Common myeloid progenitor, CD34-positive (primary cell): Measurements from ENCODE around the gene PXK.

Experiments used
- CTCF ChIA-PET: fragments of 350-600 bp; sonication (Branson Sonifier 250); formaldehyde crosslinking; loops from one replicate; lab custom pipeline; 2021; ENCODE audit warnings: antibody characterized with exemption; lab: Charles Lee
- POLR2A ChIA-PET: fragments of 350-600 bp; sonication (Branson Sonifier 250); formaldehyde crosslinking; loops from one replicate; lab custom pipeline; 2021; ENCODE audit warnings: antibody characterized with exemption; lab: Charles Lee
- DNase-seq, 3 donors: peaks; one replicate each; pipeline versions ENCODE4 v3.0.0 to v3.0.0-alpha.2; 2013
- H3K27ac ChIP-seq, 2 experiments: 1 replicate in 1 of 2; 2 replicates in 1 of 2; pipeline ENCODE4 v1.7.0; 2013; ENCODE audit warnings: inconsistent platforms in 2 of 2, low read length in 2 of 2, mild to moderate bottlenecking in 2 of 2, low read depth in 1 of 2, moderate library complexity in 1 of 2; ENCODE audit not compliant: severe bottlenecking in 2 of 2, insufficient read depth in 1 of 2, poor library complexity in 1 of 2
- H3K27me3 ChIP-seq, 5 experiments: replicated peaks in 2 of 5; 1 replicate in 3 of 5; 2 replicates in 2 of 5; pipeline versions ENCODE4 v1.6.1 to v1.7.0; 2013; ENCODE audit warnings: low read length in 4 of 5, mild to moderate bottlenecking in 2 of 5, moderate library complexity in 2 of 5, inconsistent platforms in 1 of 5; ENCODE audit not compliant: insufficient read depth in 5 of 5, control insufficient read depth in 4 of 5
- H3K36me3 ChIP-seq, 4 experiments: 1 replicate in 2 of 4; 2 replicates in 2 of 4; pipeline versions ENCODE4 v1.6.1 to v1.7.0; 2013; ENCODE audit warnings: low read length in 3 of 4, control low read depth in 1 of 4, mild to moderate bottlenecking in 1 of 4; ENCODE audit not compliant: control insufficient read depth in 4 of 4, insufficient read depth in 4 of 4
- H3K4me1 ChIP-seq, 4 experiments: 1 replicate in 3 of 4; 2 replicates in 1 of 4; pipeline versions ENCODE4 v1.6.1 to v1.7.1; 2013; ENCODE audit warnings: low read length in 3 of 4, mild to moderate bottlenecking in 3 of 4, control low read depth in 1 of 4, inconsistent platforms in 1 of 4, moderate library complexity in 1 of 4; ENCODE audit not compliant: control insufficient read depth in 4 of 4, insufficient read depth in 4 of 4; ENCODE audit errors: control extremely low read depth in 1 of 4
- H3K4me3 ChIP-seq, 7 experiments: 1 replicate in 4 of 7; 2 replicates in 3 of 7; pipeline versions ENCODE4 v1.5.1 to v1.7.0; 2013; ENCODE audit warnings: mild to moderate bottlenecking in 7 of 7, low read length in 6 of 7, moderate library complexity in 6 of 7, inconsistent platforms in 2 of 7, low read depth in 2 of 7, control low read depth in 1 of 7; ENCODE audit not compliant: insufficient read depth in 4 of 7, control insufficient read depth in 1 of 7; ENCODE audit errors: extremely low read depth in 1 of 7
- H3K9me3 ChIP-seq, 5 experiments: 1 replicate in 4 of 5; 2 replicates in 1 of 5; pipeline versions ENCODE4 v1.6.1 to v1.7.1; 2013; ENCODE audit warnings: low read length in 4 of 5, mild to moderate bottlenecking in 2 of 5, inconsistent platforms in 1 of 5, low read depth in 1 of 5, moderate library complexity in 1 of 5; ENCODE audit not compliant: control insufficient read depth in 4 of 5, insufficient read depth in 2 of 5; ENCODE audit errors: control extremely low read depth in 1 of 5
- WGBS: methylation state at CpG from one replicate; pipeline ENCODE4 v1.1.5; 2013; ENCODE audit not compliant: insufficient coverage; 5-methylcytosine and 5-hydroxymethylcytosine counted together

Gene PXK

DNA sequence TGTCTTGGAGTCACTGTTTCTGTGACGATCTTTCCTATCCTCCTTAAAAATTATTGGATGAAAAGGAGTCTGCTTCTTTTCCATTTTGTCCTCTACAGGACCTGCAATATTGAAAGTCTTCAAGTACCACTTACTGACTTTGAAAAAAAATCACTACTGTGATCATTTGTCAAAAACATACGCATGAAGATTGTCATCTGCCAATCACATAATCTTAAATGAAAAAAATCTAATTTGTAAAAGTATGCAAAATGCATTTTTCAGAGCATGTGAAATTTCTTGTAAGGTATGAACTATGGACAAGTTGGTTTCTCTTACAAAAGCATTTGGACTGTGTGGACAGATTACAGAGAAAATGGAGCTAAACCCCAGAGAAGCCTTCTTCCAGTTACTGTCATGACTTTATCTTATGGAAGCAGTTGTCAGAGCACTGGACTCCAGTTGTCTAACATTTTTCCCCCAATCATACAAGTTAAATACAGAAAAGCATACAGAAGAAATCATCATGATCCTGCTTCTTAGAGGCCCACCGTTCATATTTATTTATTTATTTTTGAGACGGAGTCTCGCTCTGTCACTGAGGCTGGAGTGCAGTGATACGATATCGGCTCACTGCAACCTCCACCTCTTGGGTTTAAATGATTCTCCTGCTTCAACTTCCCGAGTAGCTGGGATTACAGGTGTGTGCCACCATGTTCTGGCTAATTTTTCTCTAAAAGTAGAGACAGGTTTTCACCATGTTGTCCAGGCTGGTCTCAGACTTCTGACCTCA lies 3.4 kb upstream of the PXK start:
- DNase-seq = peak in 2 of 3 donors; percentile 36 to 49
- 96% methylated on average over 7 of the region's 8 CpGs for WGBS
- no peaks in the 10 kb centered on the region for H3K9me3 ChIP-seq
- H3K4me3 ChIP-seq = no peak overlapping the region
- H3K4me1 ChIP-seq = peaks cover 4 to 17% (median 16%) of the 10 kb centered on the region in 4 experiments
- H3K36me3 ChIP-seq = no peaks in the 10 kb centered on the region
- CTCF ChIA-PET = interaction anchor here (1.1 to 7.4 kb wide), 4 partner anchors 57 to 87 kb away, joined by 3 to 44 read pairs (median 4); no protein-coding TSS in a partner anchor
- no peak overlapping the region for H3K27ac ChIP-seq
- no peaks in the 10 kb centered on the region for H3K27me3 ChIP-seq
- POLR2A ChIA-PET = no interaction called here

DNA sequence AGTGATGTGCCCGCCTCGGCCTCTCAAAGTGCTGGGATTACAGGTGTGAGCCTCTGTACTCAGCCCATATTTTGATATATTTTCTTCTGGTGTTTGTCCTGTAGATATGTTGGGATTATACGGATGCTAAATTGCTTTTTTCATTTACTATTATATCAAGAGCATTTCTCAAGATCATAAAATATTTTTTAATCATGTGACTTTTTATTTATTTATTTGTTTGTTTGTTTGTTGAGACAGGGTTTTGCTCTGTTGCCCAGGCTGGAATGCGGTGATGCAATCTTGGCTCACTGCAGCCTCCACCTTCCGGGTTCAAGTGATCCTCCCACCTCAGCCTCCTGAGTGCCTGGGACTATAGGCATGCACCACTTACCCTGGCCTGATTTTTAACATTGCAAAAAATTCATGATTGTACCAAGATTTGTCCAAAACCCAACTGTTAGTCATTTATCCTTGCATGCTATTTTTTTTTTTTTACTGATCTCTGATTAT lies 2.7 kb upstream of the PXK start:
- 100% methylated on average over 4 of the region's 5 CpGs for WGBS
- H3K4me3 ChIP-seq = no peak overlapping the region
- no peak overlapping the region for H3K27ac ChIP-seq
- no peaks in the 10 kb centered on the region for H3K36me3 ChIP-seq
- ChIA-PET POLR2A (no interaction called here), CTCF (interaction anchor here (1.1 to 7.4 kb wide), 6 partner anchors 10 to 86 kb away, joined by 3 to 44 read pairs (median 4); no protein-coding TSS in a partner anchor)
- H3K9me3 ChIP-seq = no peaks in the 10 kb centered on the region
- H3K4me1 ChIP-seq = peaks cover 7 to 23% (median 21%) of the 10 kb centered on the region in 4 experiments
- no peaks in the 10 kb centered on the region for H3K27me3 ChIP-seq
- DNase-seq = no peak

GRCh38 chr3:58331593-58332152 lies 1.0 kb upstream of the PXK start:
- Histone ChIP-seq H3K27ac (no peak overlapping the region), H3K4me1 (peaks cover 11 to 35% (median 33%) of the 10 kb centered on the region in 4 experiments), H3K4me3 (no peak overlapping the region), H3K9me3 (no peaks in the 10 kb centered on the region), H3K27me3 (no peaks in the 10 kb centered on the region), H3K36me3 (peaks cover 0 to 7% (median 0%) of the 10 kb centered on the region in 4 experiments)
- no peak for DNase-seq
- 100% methylated on average over 4 of the region's 4 CpGs for WGBS
- CTCF ChIA-PET = interaction anchor here (0.7 to 7.4 kb wide), 9 partner anchors 10 to 160 kb away, joined by 3 to 44 read pairs (median 3); partner anchors contain the start of gene KCTD6
- POLR2A ChIA-PET = no interaction called here

DNA sequence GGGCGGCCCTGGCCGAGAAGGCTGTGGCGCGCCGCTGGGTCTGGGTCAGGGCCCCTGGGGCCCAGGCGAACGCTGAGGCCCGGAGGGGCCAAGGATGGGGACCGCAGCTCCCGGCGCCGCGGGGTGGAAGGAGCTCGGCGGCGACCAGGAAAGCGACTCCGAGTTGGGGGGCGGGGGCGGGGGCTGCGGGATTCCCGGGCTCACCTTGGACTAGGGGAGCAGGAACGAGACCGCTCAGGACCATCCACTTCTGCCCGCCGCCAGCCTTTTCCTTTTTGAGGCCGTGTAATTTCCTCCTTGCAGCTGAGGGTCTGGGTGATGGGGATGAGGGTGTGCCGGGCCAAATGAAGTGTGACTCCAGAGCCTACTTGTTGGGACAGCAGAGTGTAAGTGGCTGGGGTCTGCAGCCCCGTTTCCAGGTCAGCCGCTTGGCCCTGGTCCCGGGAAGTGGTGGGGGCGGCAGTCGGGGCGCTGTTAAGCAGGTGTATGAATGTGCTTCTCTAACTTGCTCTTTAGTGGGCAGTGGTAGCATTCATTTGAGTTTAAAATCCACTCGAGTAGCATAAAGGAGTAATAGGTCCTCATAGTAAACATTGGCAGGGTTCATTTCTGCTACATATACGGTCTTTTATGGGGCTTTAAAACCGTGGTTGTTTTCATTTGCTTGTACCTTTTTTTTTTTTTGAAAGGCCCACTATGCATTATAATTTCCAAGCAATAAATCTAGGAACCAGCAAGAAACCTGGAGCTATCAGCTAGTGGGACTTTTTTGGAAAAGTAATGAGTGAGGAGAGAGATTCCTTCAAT lies 717 bp downstream of the PXK start:
- H3K27ac ChIP-seq = peak overlapping the region in 1 of 2 experiments; percentile 76
- peaks cover 0 to 19% (median 0%) of the 10 kb centered on the region in 4 experiments for H3K36me3 ChIP-seq
- H3K4me1 ChIP-seq = peaks cover 11 to 42% (median 34%) of the 10 kb centered on the region in 4 experiments
- ChIA-PET CTCF (interaction anchor here (0.7 to 7.4 kb wide), 17 partner anchors 10 to 200 kb away, joined by 3 to 44 read pairs (median 4); no protein-coding TSS in a partner anchor), POLR2A (interaction anchor here (1.2 to 2.0 kb wide), 2 partner anchors 8 to 17 kb away, joined by 5 to 6 read pairs; no protein-coding TSS in a partner anchor)
- H3K9me3 ChIP-seq = no peaks in the 10 kb centered on the region
- DNase-seq = peak in 2 of 3 donors; percentile 50 to 62
- H3K27me3 ChIP-seq = no peaks in the 10 kb centered on the region
- 0% methylated on average over 30 of the region's 37 CpGs for WGBS
- peak overlapping the region; percentile 58 to 96 (median 85) for H3K4me3 ChIP-seq

- Histone ChIP-seq H3K27me3 (no peaks in the 10 kb centered on the region), H3K36me3 (peaks cover 0 to 22% (median under 1%) of the 10 kb centered on the region in 4 experiments), H3K4me3 (peak overlapping the region in 6 of 7 experiments; percentile 58 to 96 (median 88)), H3K4me1 (peaks cover 11 to 42% (median 34%) of the 10 kb centered on the region in 4 experiments), H3K27ac (peak overlapping the region in 1 of 2 experiments; percentile 76), H3K9me3 (no peaks in the 10 kb centered on the region)
- ChIA-PET POLR2A (interaction anchor here (1.2 to 2.0 kb wide), 2 partner anchors 9 to 17 kb away, joined by 5 to 6 read pairs; no protein-coding TSS in a partner anchor), CTCF (interaction anchor here (0.7 to 7.4 kb wide), 14 partner anchors 9 to 200 kb away, joined by 3 to 44 read pairs (median 4); partner anchors contain the start of genes HTD2 and RPP14)
- WGBS = 33% methylated on average over 3 of the region's 4 CpGs
- DNase-seq = peak in 2 of 3 donors; percentile 9 to 22
These were observed 1.3 kb downstream of the PXK start for GRCh38 chr3:58334013-58334321.

- Histone ChIP-seq H3K9me3 (no peaks in the 10 kb centered on the region), H3K27ac (peak overlapping the region in 1 of 2 experiments; percentile 81), H3K36me3 (peaks cover 0 to 24% (median 3%) of the 10 kb centered on the region in 4 experiments), H3K4me1 (peaks cover 11 to 42% (median 34%) of the 10 kb centered on the region in 4 experiments), H3K4me3 (peak overlapping the region in 5 of 7 experiments; percentile 32 to 91 (median 58)), H3K27me3 (no peaks in the 10 kb centered on the region)
- ChIA-PET POLR2A (interaction anchor here (0.6 to 2.0 kb wide), 4 partner anchors 9 to 27 kb away, joined by 3 to 6 read pairs (median 4); no protein-coding TSS in a partner anchor), CTCF (interaction anchor here (0.7 to 7.4 kb wide), 12 partner anchors 10 to 199 kb away, joined by 3 to 44 read pairs (median 6); partner anchors contain the start of genes HTD2 and RPP14)
- no peak for DNase-seq
- WGBS = no CpG with 5 or more reads among the region's 1 CpG
These were observed 1.8 kb downstream of the PXK start for GRCh38 chr3:58334506-58334884.
